GM21423 (cell line): ENCODE measurements around the gene RAX.
A peak's percentile ranks its signal among the peaks of the same experiment; 100 is the strongest.
"Not testable (repeated sequence)": the region's sequence is repeated elsewhere in the genome, so short reads cannot be mapped to it uniquely, and the experiment has no call there.

Experiments
- ATAC-seq: cut with Tn5 transposase; IDR thresholded peaks from one replicate; pipeline ENCODE4 v1.9.1; 2021; ENCODE audit warnings: mild to moderate bottlenecking, moderate library complexity; ENCODE audit not compliant: unreplicated experiment

RAX gene

GRCh38 chr18:59273759-59274532 lies 692 bp upstream of the RAX start:
- no peak for ATAC-seq

GRCh38 chr18:59272221-59272888 lies 899 bp downstream of the RAX start:
- ATAC-seq: no peak

- no peak for ATAC-seq
Measured at GRCh38 chr18:59271606-59272220, 1.5 kb downstream of the RAX start.

- ATAC-seq: no peak
Measured at GRCh38 chr18:59270689-59271257, 2.5 kb downstream of the RAX start.

GRCh38 chr18:59269563-59270119 lies 3.6 kb downstream of the RAX start:
- ATAC-seq: no peak

GRCh38 chr18:59268721-59269562 lies 4.3 kb downstream of the RAX start:
- peak; percentile 54 for ATAC-seq

- ATAC-seq: no peak
Measured at GRCh38 chr18:59268127-59268720, 5.0 kb downstream of the RAX start.

GRCh38 chr18:59267503-59268126 lies 5.6 kb downstream of the RAX start:
- no peak for ATAC-seq

GRCh38 chr18:59266886-59267502 lies 6.3 kb downstream of the RAX start:
- ATAC-seq: no peak

GRCh38 chr18:59266459-59266858 lies 6.8 kb downstream of the RAX start:
- ATAC-seq: no peak

GRCh38 chr18:59265974-59266369 lies 7.3 kb downstream of the RAX start:
- ATAC-seq: no peak

GRCh38 chr18:59265246-59265973 lies 7.8 kb downstream of the RAX start:
- no peak for ATAC-seq

- ATAC-seq: no peak
Measured at GRCh38 chr18:59264651-59265245, 8.5 kb downstream of the RAX start.

GRCh38 chr18:59264121-59264571 lies 9.1 kb downstream of the RAX start:
- ATAC-seq: no peak

- no peak for ATAC-seq
Measured at GRCh38 chr18:59263661-59264060, 9.6 kb downstream of the RAX start.

- ATAC-seq: not testable (repeated sequence)
Measured at GRCh38 chr18:59262243-59262642, 11.0 kb downstream of the RAX start.

- ATAC-seq: not testable (repeated sequence)
Measured at GRCh38 chr18:59261842-59262241, 11.4 kb downstream of the RAX start.

GRCh38 chr18:59255491-59255890 lies 17.8 kb downstream of the RAX start:
- not testable (repeated sequence) for ATAC-seq
